Parathyroid adenoma (tissue), 2 donors: Measurements from ENCODE around the gene PRX.
A peak's percentile ranks its signal among the peaks of the same experiment; 100 is the strongest.

Experiments
- H2AFZ ChIP-seq: fragments of 300-600 bp; sonication (generic); one replicate; pipeline ENCODE4 v1.7.0; 2017; ENCODE audit warnings: antibody characterized with exemption, mild to moderate bottlenecking
- H3K27ac ChIP-seq: fragments of 300-600 bp; sonication (generic); one replicate; pipeline ENCODE4 v1.7.0; 2017
- H3K27me3 ChIP-seq: fragments of 300-600 bp; sonication (generic); one replicate; pipeline ENCODE4 v1.7.0; 2017; ENCODE audit warnings: low read length; ENCODE audit not compliant: control insufficient read depth, insufficient read depth
- H3K36me3 ChIP-seq: fragments of 300-600 bp; sonication (generic); one replicate; pipeline ENCODE4 v1.7.0; 2017; ENCODE audit warnings: low read length; ENCODE audit not compliant: control insufficient read depth, insufficient read depth
- H3K4me1 ChIP-seq: fragments of 300-600 bp; sonication (generic); one replicate; pipeline ENCODE4 v1.7.0; 2017; ENCODE audit warnings: control low read depth
- H3K4me2 ChIP-seq: fragments of 300-600 bp; sonication (generic); one replicate; pipeline ENCODE4 v1.7.0; 2017; ENCODE audit warnings: low read length
- H3K4me3 ChIP-seq: fragments of 300-600 bp; sonication (generic); one replicate; pipeline ENCODE4 v1.7.0; 2017; ENCODE audit warnings: low read depth, low read length
- H3K79me2 ChIP-seq: fragments of 300-600 bp; sonication (generic); one replicate; pipeline ENCODE4 v1.7.0; 2017; ENCODE audit warnings: control low read depth
- H3K9ac ChIP-seq: fragments of 300-600 bp; sonication (generic); one replicate; pipeline ENCODE4 v1.7.0; 2017; ENCODE audit warnings: mild to moderate bottlenecking
- H3K9me3 ChIP-seq: fragments of 300-600 bp; sonication (generic); one replicate; pipeline ENCODE4 v1.7.0; 2017; ENCODE audit warnings: low read length; ENCODE audit not compliant: control insufficient read depth
- CTCF ChIP-seq: fragments of 300-600 bp; sonication (generic); IDR thresholded peaks from one replicate; pipeline ENCODE4 v1.7.0; 2017; ENCODE audit warnings: antibody characterized with exemption, mild to moderate bottlenecking
- donor health status: primary hyperparathyroidism.

PRX gene

DNA sequence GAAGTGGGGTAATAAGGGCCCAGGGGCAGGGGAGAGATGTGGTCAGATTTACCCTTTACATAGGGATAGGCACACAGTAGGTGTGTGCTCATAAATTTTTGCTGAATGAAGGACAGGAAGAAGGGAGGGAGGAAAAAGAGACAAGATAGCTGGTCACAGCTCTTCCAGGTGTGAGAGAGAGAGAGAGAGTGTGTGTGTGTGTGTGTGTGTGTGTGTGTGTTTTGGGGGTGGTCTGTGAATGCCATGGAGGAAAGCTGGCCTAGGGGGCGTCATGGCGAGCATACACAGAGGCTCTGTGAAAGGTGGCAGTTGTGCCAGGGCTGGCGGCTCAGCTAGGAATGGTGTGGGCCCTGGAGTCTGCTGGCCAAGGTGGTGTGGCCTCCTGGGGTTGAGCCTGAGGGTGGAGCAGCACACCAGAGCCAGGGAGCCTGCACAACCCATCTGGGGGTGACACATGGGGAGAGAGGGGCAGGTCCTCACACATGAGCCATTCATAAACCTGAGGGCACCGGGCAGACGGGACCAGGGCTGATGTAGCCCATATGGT, 6.0 kb upstream of the PRX start:
- Histone ChIP-seq H2AFZ (no peak overlapping the region), H3K27ac (peak overlapping the region; percentile 0), H3K4me1 (peaks cover 38% of the 10 kb centered on the region), H3K79me2 (peaks cover 6% of the 10 kb centered on the region), H3K36me3 (no peaks in the 10 kb centered on the region), H3K27me3 (no peaks in the 10 kb centered on the region), H3K9ac (no peak overlapping the region), H3K4me3 (no peak overlapping the region), H3K4me2 (no peak overlapping the region), H3K9me3 (no peaks in the 10 kb centered on the region)
- TF ChIP-seq CTCF = no peak

DNA sequence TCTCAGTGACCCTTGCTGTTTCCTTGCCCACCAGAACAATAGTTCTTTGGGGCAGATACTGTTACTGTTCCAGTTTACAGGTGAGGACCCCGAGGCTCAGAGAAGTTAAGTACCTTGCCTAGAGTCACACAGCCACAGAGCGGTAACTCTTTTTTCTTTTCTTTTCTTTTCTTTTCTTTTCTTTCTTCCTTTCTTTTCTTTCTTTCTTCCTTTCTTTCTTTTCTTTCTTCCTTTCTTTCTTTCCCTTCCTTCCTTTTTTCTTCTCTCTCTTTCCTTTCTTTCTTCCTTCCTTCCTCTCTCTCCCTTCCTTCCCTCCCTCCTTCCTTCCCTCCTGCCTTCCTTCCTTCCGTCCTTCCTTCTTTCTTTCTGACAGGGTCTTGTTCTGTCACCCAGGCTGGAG, 4.9 kb upstream of the PRX start:
- no peaks in the 10 kb centered on the region for H3K27me3 ChIP-seq
- no peaks in the 10 kb centered on the region for H3K36me3 ChIP-seq
- H3K4me2 ChIP-seq = no peak overlapping the region
- no peak overlapping the region for H2AFZ ChIP-seq
- H3K9me3 ChIP-seq = no peaks in the 10 kb centered on the region
- H3K9ac ChIP-seq = no peak overlapping the region
- H3K4me1 ChIP-seq = peaks cover 38% of the 10 kb centered on the region
- TF ChIP-seq CTCF = no peak
- H3K79me2 ChIP-seq = peaks cover 4% of the 10 kb centered on the region
- H3K4me3 ChIP-seq = no peak overlapping the region
- H3K27ac ChIP-seq = peak overlapping the region; percentile 88

DNA sequence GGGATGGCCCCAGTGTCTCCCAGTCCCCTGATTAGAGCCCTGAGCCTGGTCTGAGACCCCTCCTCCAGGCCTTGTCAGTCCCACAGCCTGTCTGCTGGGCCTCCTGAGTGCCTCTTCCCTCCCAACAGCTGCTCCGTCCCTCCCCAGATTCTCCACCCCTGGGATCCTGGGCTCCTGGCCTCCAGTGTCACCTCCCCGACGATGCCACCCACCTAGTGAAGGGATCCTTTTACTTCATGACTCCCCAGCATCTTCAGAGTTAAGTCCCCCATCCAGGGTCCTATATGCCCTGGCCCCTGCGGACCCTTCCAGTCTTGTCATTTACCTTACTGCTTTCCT, 4.4 kb upstream of the PRX start:
- Histone ChIP-seq H2AFZ (peak overlapping the region; percentile 71), H3K36me3 (no peaks in the 10 kb centered on the region), H3K27ac (peak overlapping the region; percentile 88), H3K9ac (no peak overlapping the region), H3K4me3 (peak overlapping the region; percentile 5), H3K27me3 (no peaks in the 10 kb centered on the region), H3K79me2 (no peaks in the 10 kb centered on the region), H3K9me3 (no peaks in the 10 kb centered on the region), H3K4me2 (peak overlapping the region; percentile 55), H3K4me1 (peaks cover 38% of the 10 kb centered on the region)
- TF ChIP-seq CTCF = no peak

DNA sequence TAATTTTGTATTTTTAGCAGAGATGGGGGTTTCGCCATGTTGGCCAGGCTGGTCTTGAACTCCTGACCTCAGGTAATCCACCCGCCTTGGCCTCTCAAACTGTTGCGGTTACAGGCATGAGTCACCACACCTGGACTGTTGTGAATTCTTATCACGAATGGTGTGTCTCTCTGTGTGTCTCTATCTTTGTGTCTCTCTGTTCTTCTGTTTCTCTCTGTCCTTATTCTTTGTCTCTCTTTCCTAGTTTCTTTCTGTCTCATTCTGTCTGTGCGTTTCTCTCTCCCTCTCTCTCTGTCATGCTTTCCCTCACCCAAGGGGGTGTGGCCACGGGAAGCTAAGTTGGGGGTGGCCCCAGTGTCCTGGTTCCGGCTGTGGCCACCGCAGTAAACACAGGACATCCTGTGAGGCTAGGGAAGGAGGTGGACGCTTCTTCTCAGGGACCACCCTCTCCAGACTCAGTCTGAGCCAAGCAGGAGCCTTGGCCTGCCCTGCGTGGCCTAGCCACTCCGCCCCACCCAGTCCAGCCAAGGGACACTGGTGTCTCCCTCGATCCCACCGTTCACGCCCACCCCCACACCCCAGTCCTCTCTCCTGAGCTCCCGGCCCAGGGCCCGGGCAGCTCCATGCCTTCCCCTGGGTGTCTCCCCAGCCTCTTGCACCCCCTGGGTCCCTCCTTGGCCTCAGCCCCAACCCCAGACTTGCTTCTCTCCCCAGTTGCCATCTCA, 3.9 kb upstream of the PRX start:
- Histone ChIP-seq H3K9ac (no peak overlapping the region), H3K27ac (peak overlapping the region; percentile 88)

More for the DNA sequence above, 3.9 kb upstream of the PRX start:
- Histone ChIP-seq H3K4me2 (peak overlapping the region; percentile 55), H3K4me3 (peak overlapping the region; percentile 5), H3K4me1 (peaks cover 40% of the 10 kb centered on the region), H3K27me3 (no peaks in the 10 kb centered on the region), H2AFZ (peak overlapping the region; percentile 71), H3K36me3 (no peaks in the 10 kb centered on the region), H3K79me2 (no peaks in the 10 kb centered on the region), H3K9me3 (no peaks in the 10 kb centered on the region)
- TF ChIP-seq CTCF = no peak
